D721Med (cell line): ENCODE results near the gene MED15.
A peak's percentile ranks its signal among the peaks of the same experiment; 100 is the strongest.

ENCODE experiments used
- DNase-seq: peaks from one replicate; pipeline ENCODE4 v3.0.0; 2011; ENCODE audit warnings: low spot score; ENCODE audit not compliant: insufficient read length
- FAIRE-seq: peaks from 2 replicates; lab custom pipeline; 2011; peaks lifted over from hg19 to GRCh38; lab: Jason Lieb, UNC
- TF ChIP-seq, protein P1 (sequence below): IDR thresholded peaks from 2 replicates; pipeline ENCODE4 v1.5.1; 2012; ENCODE audit warnings: mild to moderate bottlenecking, control low read depth; ENCODE audit not compliant: insufficient read depth; ENCODE audit errors: missing control alignments

MED15 gene

GRCh38 chr22:20545681-20546521 lies 38.5 kb downstream of the MED15 start:
- DNase-seq (no peak), FAIRE-seq (no peak)
- TF ChIP-seq, protein P1, sequence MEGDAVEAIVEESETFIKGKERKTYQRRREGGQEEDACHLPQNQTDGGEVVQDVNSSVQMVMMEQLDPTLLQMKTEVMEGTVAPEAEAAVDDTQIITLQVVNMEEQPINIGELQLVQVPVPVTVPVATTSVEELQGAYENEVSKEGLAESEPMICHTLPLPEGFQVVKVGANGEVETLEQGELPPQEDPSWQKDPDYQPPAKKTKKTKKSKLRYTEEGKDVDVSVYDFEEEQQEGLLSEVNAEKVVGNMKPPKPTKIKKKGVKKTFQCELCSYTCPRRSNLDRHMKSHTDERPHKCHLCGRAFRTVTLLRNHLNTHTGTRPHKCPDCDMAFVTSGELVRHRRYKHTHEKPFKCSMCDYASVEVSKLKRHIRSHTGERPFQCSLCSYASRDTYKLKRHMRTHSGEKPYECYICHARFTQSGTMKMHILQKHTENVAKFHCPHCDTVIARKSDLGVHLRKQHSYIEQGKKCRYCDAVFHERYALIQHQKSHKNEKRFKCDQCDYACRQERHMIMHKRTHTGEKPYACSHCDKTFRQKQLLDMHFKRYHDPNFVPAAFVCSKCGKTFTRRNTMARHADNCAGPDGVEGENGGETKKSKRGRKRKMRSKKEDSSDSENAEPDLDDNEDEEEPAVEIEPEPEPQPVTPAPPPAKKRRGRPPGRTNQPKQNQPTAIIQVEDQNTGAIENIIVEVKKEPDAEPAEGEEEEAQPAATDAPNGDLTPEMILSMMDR = no peak

GRCh38 chr22:20546541-20546950 lies 39.1 kb downstream of the MED15 start:
- FAIRE-seq (no peak), DNase-seq (no peak)
- TF ChIP-seq, protein P1 = no peak

DNA sequence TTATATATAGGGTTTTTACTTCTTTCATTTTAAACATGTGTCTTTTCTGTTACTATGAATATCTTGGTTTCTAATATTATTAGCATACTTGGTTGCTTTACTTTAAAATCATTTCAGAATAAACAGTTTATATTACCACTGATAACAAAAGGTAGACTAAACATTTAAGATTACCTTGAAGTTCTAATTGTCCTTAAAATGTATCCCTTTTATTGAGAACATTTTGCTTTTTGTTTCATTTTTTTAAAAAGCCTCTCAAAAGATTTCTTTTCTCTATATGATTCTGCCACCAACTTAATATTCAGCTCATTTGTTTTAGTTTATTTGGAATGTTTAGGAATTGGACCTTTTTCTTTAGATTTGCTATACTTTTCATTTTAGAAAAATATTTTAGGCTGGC lies 39.6 kb downstream of the MED15 start:
- FAIRE-seq (no peak), DNase-seq (no peak)
- TF ChIP-seq, protein P1 = no peak

GRCh38 chr22:20548806-20549205 lies 41.4 kb downstream of the MED15 start:
- no peak for DNase-seq
- TF ChIP-seq, protein P1 = no peak
- FAIRE-seq = no peak

- peak; percentile 75 for DNase-seq
- FAIRE-seq = no peak
- TF ChIP-seq, protein P1 = no peak
These were observed 41.9 kb downstream of the MED15 start for GRCh38 chr22:20549232-20549841.

- FAIRE-seq (no peak), DNase-seq (no peak)
- TF ChIP-seq, protein P1 = no peak
These were observed 42.8 kb downstream of the MED15 start for GRCh38 chr22:20550057-20550817.
